ENCODE results near the gene GCC2. TPM values are rescaled to one million over a fixed set of nuclear protein-coding genes. Genes with fewer than 3 reads are reported as not detected.
"Not testable (repeated sequence)": the region's sequence is repeated elsewhere in the genome, so short reads cannot be mapped to it uniquely, and the experiment has no call there.

GCC2 gene
- total RNA-seq, 1 donor from 2014 or later: 25.8 TPM

GRCh38 chr2:108491848-108492247 lies 42.8 kb downstream of the GCC2 start:
- DNase-seq (ENCODE audit: low read depth): no peak
- no peak overlapping the region for H3K4me3 ChIP-seq (ENCODE audit: low read depth, low read length)
- TF ChIP-seq, protein P1, sequence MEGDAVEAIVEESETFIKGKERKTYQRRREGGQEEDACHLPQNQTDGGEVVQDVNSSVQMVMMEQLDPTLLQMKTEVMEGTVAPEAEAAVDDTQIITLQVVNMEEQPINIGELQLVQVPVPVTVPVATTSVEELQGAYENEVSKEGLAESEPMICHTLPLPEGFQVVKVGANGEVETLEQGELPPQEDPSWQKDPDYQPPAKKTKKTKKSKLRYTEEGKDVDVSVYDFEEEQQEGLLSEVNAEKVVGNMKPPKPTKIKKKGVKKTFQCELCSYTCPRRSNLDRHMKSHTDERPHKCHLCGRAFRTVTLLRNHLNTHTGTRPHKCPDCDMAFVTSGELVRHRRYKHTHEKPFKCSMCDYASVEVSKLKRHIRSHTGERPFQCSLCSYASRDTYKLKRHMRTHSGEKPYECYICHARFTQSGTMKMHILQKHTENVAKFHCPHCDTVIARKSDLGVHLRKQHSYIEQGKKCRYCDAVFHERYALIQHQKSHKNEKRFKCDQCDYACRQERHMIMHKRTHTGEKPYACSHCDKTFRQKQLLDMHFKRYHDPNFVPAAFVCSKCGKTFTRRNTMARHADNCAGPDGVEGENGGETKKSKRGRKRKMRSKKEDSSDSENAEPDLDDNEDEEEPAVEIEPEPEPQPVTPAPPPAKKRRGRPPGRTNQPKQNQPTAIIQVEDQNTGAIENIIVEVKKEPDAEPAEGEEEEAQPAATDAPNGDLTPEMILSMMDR (conservative IDR thresholded peaks at IDR 0.05; ENCODE audit: low read depth, low read length): no peak

GRCh38 chr2:108492364-108492763 lies 43.4 kb downstream of the GCC2 start:
- TF ChIP-seq, protein P1 (conservative IDR thresholded peaks at IDR 0.05; ENCODE audit: low read depth, low read length): no peak
- peak; percentile 22 for DNase-seq (ENCODE audit: low read depth)
- H3K4me3 ChIP-seq (ENCODE audit: low read depth, low read length): no peak overlapping the region

GRCh38 chr2:108496167-108496566 lies 47.2 kb downstream of the GCC2 start:
- not testable (repeated sequence) for DNase-seq (ENCODE audit: low read depth); H3K4me3 ChIP-seq (ENCODE audit: low read depth, low read length)

GRCh38 chr2:108507620-108508019 lies 58.6 kb downstream of the GCC2 start:
- DNase-seq (ENCODE audit: low read depth); H3K4me3 ChIP-seq (ENCODE audit: low read depth, low read length): not testable (repeated sequence)

DNA sequence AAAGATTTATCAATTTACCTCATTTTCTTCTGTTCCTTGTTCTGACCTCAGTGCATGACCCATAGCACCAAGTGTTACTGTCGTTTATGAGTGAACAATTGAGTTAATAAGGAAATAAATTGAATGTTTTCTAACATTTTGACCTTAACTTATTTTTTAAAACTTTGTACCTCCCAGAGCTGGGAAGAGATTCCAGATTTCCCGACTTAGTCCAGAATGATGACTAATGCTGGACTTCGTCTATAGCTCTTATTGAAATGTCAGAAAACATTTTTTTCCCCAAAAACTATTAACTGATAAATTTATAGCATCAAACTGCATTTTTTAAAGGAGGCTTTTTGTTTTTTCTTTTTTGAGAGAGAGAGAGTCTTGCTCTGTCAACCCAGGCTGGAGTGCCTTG lies 63.4 kb downstream of the GCC2 start:
- not testable (repeated sequence) for H3K4me3 ChIP-seq (ENCODE audit: low read depth, low read length); DNase-seq (ENCODE audit: low read depth)

DNA sequence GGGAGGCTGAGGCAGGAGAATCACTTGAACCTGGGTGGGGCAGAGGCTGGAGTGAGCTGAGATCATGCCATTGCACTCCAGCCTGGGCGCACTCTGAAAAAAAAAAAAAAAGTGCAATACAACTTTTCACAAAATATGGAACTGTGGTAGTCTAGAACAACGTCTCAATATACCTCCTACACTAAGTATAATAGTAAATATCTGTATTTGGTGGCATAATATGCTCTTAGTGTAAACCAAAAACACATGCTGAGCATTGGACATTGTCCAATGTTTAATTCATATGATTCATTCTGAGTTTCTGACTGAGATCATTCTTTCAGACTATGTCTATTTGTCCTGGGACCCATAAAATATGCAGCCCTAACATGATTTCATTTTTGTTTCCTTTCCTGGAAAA lies 65.5 kb downstream of the GCC2 start:
- not testable (repeated sequence) for DNase-seq (ENCODE audit: low read depth); H3K4me3 ChIP-seq (ENCODE audit: low read depth, low read length)

DNA sequence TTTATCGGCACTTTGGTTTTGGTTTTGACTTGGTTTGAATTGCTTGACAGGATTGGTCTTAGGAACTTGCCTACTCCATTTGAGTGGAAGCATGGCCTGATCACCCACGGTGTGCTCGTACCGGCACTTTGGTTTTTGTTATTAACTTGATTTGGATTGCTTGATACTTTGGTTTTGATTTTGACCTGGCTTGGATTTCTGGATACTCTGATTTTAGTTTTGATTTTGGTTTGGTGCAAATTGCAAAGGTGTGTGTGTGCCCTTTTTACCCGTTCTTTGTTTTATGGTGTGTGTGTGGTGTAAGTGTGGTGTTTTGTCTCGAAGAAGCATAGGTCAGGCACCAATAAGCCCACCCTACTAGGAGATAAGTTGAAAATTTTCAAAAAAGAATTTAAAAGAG lies 75.7 kb downstream of the GCC2 start:
- DNase-seq (ENCODE audit: low read depth); H3K4me3 ChIP-seq (ENCODE audit: low read depth, low read length): not testable (repeated sequence)

DNA sequence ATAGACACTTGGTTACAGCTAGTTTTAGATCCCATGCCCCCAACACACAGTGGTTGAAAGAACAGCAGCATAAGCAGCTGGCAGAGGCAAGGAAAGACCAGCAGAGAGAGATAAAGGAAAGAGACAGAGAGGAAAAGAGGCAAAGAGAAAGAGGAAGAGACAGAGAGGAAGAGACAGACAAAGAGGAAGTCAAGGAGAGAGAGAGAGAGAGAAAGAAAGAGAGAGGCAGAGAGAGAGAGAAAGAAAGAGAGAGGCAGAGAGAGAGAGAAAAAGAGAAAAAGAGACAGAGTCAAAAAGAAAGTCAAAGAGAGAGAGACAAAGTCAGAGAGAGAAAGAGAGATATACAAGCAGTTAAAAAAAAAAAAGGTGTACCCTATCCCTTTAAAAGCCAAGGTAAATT lies 76.3 kb downstream of the GCC2 start:
- H3K4me3 ChIP-seq (ENCODE audit: low read depth, low read length); DNase-seq (ENCODE audit: low read depth): not testable (repeated sequence)

- TF ChIP-seq, protein P1 (conservative IDR thresholded peaks at IDR 0.05; ENCODE audit: low read depth, low read length): no peak
- H3K4me3 ChIP-seq (ENCODE audit: low read depth, low read length): no peak overlapping the region
Measured at GRCh38 chr2:108531674-108532055, 82.7 kb downstream of the GCC2 start.

GRCh38 chr2:108533832-108534583 lies 85.0 kb downstream of the GCC2 start, which contains the start of gene LIMS1:
Gene LIMS1, plus strand, starts transcription at chr2:108534470. Its CDS starts 93 bp downstream, at chr2:108534563.
- no peak for DNase-seq (ENCODE audit: low read depth)
- H3K4me3 ChIP-seq (ENCODE audit: low read depth, low read length): peak within 1 kb of the TSS; percentile 72
- TF ChIP-seq, protein P1 (conservative IDR thresholded peaks at IDR 0.05; ENCODE audit: low read depth, low read length): no peak

More at GRCh38 chr2:108531674-108532055, 82.7 kb downstream of the GCC2 start:
- DNase-seq (ENCODE audit: low read depth): no peak

Measured in epithelial cell of proximal tubule (primary cell).